Activated CD8-positive, alpha-beta memory T cell treated with anti-CD3 and anti-CD28 coated beads, Interleukin-2, amount 10 ng/mL, durations not matched to agents 7 days and 5 days (primary cell): ENCODE data around the gene MRM2. TPM values are rescaled to one million over a fixed set of nuclear protein-coding genes. Genes with fewer than 3 reads are reported as not detected.

Source experiments
- ATAC-seq: fragments of 150-1000 bp; cut with Tn5 transposase; one replicate; pipeline ENCODE4 v1.10.0; 2021; ENCODE audit warnings: moderate library complexity
- CTCF ChIA-PET: fragments of 350-600 bp; sonication (Branson Sonifier 250); formaldehyde crosslinking; loops from one replicate; lab custom pipeline; 2021; ENCODE audit warnings: antibody characterized with exemption; lab: Charles Lee
- DNase-seq: peaks from one replicate; pipeline ENCODE4 v3.0.0-alpha.2; 2020
- H3K27ac Mint-ChIP-seq: one replicate; pipeline ENCODE4 v1.8.0; 2021; ENCODE audit warnings: mild to moderate bottlenecking, mixed read lengths
- H3K27me3 Mint-ChIP-seq: one replicate; pipeline ENCODE4 v1.8.0; 2021; ENCODE audit warnings: mixed read lengths
- H3K36me3 Mint-ChIP-seq: one replicate; pipeline ENCODE4 v1.8.0; 2021; ENCODE audit warnings: mild to moderate bottlenecking, mixed read lengths
- H3K4me1 Mint-ChIP-seq: one replicate; pipeline ENCODE4 v1.8.0; 2021; ENCODE audit warnings: mixed read lengths
- H3K4me3 Mint-ChIP-seq: one replicate; pipeline ENCODE4 v1.8.0; 2021; ENCODE audit warnings: mild to moderate bottlenecking, moderate library complexity, mixed read lengths
- H3K9me3 Mint-ChIP-seq: one replicate; pipeline ENCODE4 v1.8.0; 2022; ENCODE audit warnings: low read depth, mixed read lengths
- total RNA-seq, 2 experiments: library from RNA; stranded (reverse); gene quantifications; one replicate each; pipeline ENCODE4 v1.2.3, GENCODE V29; 2021

Gene MRM2
- total RNA-seq = 10 to 100 TPM; 27.6 to 35.1 TPM

DNA sequence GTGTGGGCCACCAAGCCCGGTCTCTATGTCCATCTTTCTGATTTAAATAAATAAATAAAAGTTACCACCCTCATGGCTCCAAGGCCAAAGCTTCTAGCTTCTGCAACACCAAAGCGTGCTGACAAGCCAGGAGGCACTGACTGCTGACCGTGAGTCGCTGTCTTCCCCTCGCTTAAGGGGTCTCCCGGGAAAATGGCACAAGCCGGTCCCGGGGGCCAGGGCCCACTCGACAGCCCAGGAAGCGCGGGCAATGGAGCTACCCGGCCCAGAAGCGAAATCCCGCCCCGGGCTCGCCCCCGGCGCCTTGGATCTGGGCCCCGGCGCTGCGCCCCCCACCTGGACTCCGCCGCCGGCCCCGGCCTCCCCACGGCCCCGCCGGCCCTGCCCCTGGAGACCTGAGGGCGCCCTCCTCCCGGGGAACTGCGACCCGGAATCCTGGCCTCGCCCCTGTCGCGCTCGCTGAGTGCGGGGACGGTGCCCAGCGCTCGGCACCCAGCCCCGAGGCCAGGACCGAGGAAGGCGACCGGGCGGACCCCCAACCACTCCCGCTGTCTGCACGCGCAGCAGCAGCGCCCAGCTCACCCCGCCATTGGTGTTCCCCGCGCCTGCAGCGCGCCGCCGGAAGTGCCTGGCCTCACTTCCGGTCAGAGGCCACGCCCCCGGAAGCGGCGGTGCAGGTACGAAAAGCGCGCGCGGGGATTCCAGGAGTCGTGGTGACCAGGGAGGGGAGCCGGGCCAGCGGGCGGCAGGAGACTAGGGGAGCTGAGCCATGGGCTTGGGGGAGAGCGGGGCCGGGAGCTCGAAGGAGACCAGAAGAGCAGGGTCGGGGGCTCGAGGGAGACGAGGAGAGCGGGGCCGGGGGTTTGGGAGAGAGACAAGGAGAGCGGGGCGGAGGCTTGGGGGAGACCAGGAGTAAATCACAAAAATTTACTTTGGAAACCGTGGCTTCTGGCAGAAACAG, at the start of gene MRM2, which contains the start of gene NUDT1:
MRM2 (minus strand) TSS at position 626 of the 961 bp plus-strand sequence; CDS start at position 590, 36 bp downstream.
NUDT1 (plus strand) TSS at position 647 of the 961 bp plus-strand sequence. CDS start 2,349 bp downstream, outside the sequence.
- CTCF ChIA-PET = interaction anchor here (1.2 to 1.9 kb wide), 4 partner anchors 10 to 106 kb away, joined by 3 to 9 read pairs (median 4); partner anchors contain the start of gene MAD1L1
- H3K27ac Mint-ChIP-seq = peak within 1 kb of the TSS; percentile 92
- peaks cover 21% of the 10 kb centered on the region for H3K36me3 Mint-ChIP-seq
- DNase-seq (peak; percentile 81), ATAC-seq (peak; percentile 93)
- H3K27me3 Mint-ChIP-seq = no peaks in the 10 kb centered on the region
- H3K4me1 Mint-ChIP-seq = peaks cover 30% of the 10 kb centered on the region
- no peaks in the 10 kb centered on the region for H3K9me3 Mint-ChIP-seq
- peak within 1 kb of the TSS; percentile 91 for H3K4me3 Mint-ChIP-seq

DNA sequence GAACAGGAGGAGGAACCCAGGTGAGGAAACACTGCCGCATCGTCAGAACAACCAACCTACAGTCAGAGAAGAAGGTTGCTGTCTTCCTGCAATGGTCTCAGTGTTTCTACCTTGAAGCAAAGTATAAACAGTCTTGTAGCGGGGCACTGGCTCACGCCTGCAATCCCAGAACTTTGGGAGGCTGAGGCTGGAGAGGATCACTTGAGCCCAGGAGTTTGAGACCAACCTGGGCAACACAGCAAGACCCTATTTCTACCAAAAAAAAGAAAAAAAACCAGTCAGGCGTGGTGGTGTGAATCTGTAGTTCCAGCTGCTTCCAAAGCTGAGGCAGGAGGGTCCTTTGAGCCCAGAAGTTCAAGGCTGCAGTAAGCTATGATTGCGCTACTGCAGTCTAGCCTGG, 48.9 kb upstream of the MRM2 start:
- ATAC-seq (no peak), DNase-seq (no peak)
- Mint-ChIP-seq H3K9me3 (no peaks in the 10 kb centered on the region), H3K27ac (no peak overlapping the region), H3K36me3 (no peaks in the 10 kb centered on the region), H3K27me3 (no peaks in the 10 kb centered on the region), H3K4me1 (no peaks in the 10 kb centered on the region), H3K4me3 (no peak overlapping the region)
- CTCF ChIA-PET = interaction anchor here (0.8 to 0.9 kb wide), 2 partner anchors 11 to 75 kb away, joined by 3 to 4 read pairs; no protein-coding TSS in a partner anchor

DNA sequence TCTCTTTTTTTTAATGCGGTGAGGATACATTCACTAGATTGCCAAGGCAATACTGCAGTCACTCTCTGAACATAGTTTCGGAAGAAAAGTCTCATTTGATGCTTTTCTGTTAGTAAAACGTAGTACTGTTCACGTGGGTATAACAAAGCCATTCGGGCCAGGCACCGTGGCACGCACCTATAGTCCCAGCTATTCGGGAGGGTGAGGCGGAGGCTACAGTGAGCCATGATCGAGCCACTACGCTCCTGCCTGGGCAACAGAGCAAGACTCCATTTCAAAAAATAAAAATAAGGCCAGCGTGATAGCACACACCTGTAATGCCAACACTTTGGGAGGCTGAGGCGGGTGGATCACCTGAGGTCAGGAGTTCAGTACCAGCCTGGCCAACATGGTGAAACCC, 47.6 kb upstream of the MRM2 start:
- no peak for DNase-seq
- Mint-ChIP-seq H3K4me1 (no peaks in the 10 kb centered on the region), H3K27me3 (no peaks in the 10 kb centered on the region), H3K27ac (no peak overlapping the region), H3K36me3 (no peaks in the 10 kb centered on the region), H3K4me3 (no peak overlapping the region), H3K9me3 (no peaks in the 10 kb centered on the region)
- CTCF ChIA-PET = no interaction called here
- ATAC-seq = no peak

DNA sequence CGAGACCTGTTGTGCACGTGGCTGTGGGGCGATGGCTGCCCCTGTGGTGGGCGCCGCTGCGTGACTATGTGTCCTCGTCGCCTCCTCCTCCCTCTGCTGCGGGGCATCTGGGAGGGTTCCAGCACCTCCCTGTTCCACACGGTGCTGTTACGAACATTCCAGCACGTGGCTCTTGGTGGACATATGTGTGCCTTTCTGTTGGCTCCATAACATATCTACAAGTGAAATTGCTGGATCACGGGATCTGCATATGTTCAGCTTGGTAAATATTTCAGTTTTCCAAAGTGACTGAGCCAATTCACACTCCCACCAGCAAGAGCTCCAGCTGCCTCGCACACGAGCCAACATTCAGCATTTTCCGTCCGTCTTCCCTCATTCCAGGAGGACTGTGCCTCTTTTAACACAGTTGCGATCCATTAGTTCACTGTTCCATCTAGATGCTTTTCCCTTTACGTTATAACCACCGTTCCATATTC, 47.1 kb upstream of the MRM2 start:
- Mint-ChIP-seq H3K36me3 (no peaks in the 10 kb centered on the region), H3K4me3 (no peak overlapping the region), H3K27ac (no peak overlapping the region), H3K4me1 (no peaks in the 10 kb centered on the region), H3K9me3 (no peaks in the 10 kb centered on the region), H3K27me3 (no peaks in the 10 kb centered on the region)
- CTCF ChIA-PET = no interaction called here
- DNase-seq = no peak
- ATAC-seq = no peak

DNA sequence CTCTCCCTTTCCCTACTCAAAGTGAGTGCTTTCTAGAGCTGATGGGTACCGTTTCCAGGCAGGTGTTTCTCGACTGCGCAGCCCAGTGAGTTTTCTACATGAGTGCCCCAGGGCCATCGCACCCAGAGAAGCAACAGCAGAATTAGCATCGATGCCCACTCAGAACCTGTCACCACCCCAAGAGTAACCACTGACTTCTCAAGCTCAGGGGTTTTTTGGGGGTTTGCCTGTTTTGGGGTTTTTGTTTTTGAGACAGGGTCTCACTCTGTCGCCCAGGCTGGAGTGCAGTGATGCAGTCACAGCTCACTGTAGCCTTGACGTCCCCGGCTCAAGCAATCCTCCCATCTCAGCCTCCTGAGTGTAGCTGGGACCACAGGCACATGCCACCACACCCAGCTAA, 46.5 kb upstream of the MRM2 start:
- CTCF ChIA-PET = no interaction called here
- Mint-ChIP-seq H3K36me3 (no peaks in the 10 kb centered on the region), H3K27me3 (no peaks in the 10 kb centered on the region), H3K4me1 (no peaks in the 10 kb centered on the region), H3K9me3 (no peaks in the 10 kb centered on the region), H3K27ac (no peak overlapping the region), H3K4me3 (no peak overlapping the region)
- no peak for ATAC-seq
- DNase-seq = no peak

DNA sequence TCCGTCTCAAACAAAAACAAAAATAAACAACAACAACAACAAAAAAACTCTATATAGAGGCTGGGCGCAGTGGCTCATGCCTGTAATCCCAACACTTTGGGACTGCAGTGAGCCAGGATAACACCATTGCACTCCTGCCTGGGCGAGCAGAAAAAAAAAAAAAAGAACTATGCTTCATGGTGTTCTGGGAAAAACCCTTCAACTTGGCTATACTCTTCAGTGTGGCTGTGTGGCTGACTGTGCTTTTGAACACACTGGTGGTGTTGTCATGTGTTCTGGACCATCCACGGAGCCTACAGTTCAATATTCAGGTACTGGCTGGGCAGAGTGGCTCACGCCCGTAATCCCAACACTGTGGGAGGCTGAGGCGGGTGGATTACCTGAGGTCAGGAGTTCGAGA, 45.7 kb upstream of the MRM2 start:
- DNase-seq (no peak), ATAC-seq (no peak)
- CTCF ChIA-PET = no interaction called here
- Mint-ChIP-seq H3K36me3 (no peaks in the 10 kb centered on the region), H3K4me3 (no peak overlapping the region), H3K27ac (no peak overlapping the region), H3K4me1 (no peaks in the 10 kb centered on the region), H3K9me3 (no peaks in the 10 kb centered on the region), H3K27me3 (no peaks in the 10 kb centered on the region)

DNA sequence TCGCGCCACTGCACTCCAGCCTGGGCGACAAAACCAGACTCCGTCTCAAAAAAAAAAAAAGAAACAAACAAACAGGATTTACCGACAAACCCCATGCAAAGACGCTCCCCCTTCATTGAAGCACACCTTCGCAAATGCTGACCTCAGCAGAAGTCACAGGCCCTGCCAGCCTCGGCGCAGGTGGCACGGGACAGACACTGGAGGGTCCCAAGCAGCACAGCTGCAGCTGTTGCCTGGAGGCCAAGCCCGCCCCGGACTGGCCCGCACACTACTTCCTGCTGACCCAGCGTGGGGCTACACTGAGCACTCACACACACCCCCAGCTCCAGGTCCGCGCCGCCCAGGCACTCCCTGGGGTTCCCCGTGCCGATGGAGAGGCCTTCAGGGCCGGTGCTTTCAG, 41.1 kb upstream of the MRM2 start:
- DNase-seq (no peak), ATAC-seq (no peak)
- Mint-ChIP-seq H3K27me3 (no peaks in the 10 kb centered on the region), H3K36me3 (no peaks in the 10 kb centered on the region), H3K27ac (no peak overlapping the region), H3K4me1 (no peaks in the 10 kb centered on the region), H3K4me3 (no peak overlapping the region), H3K9me3 (no peaks in the 10 kb centered on the region)
- CTCF ChIA-PET = no interaction called here

DNA sequence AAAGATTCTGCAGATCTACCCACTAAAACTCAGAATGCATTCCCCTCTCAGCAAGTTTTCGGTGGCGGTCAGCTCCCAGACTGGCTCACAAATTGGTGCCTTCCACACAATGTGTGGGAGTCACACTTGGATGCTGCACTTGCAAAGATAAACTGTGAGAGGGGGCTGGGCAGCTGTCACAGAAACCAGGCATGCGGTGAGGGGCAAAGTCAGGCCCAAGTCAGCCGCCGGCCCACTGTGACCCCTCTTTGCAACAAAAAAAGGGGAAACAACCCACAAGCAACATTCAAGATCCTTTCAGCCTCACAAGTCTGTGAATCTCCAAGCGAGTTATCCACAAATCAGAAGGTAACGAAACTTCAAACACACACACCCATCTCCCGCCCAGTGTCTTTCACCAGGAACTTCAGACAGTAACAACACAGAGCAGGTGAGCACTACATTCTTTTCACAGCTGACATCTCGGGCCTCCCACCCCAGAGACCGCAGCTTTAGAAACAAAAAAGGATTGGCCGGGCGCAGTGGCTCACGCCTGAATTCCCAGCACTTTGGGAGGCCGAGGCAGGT, 40.3 kb upstream of the MRM2 start:
- ATAC-seq (no peak), DNase-seq (no peak)
- no peaks in the 10 kb centered on the region for H3K36me3 Mint-ChIP-seq
- CTCF ChIA-PET = no interaction called here
- no peaks in the 10 kb centered on the region for H3K9me3 Mint-ChIP-seq
- H3K4me1 Mint-ChIP-seq = no peaks in the 10 kb centered on the region
- H3K4me3 Mint-ChIP-seq = no peak overlapping the region
- no peaks in the 10 kb centered on the region for H3K27me3 Mint-ChIP-seq
- H3K27ac Mint-ChIP-seq = no peak overlapping the region

DNA sequence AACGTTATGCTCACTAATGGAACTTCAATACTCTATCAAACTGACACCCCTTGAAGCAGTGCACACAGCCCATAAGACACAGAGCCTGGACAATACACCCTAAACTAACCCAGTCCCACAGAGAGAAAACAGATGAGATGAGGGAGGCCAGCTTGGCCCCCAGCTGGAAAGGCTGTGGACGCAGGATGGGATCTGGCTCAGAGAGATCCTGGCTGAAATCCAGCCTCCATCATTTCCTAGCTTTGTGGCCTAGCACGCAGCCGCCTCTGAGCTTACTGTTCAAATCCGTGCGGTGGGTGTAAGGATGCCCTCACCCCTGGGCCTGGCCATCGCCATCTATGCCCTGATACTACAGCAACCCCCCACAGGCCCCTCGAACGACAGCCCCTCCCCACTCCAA, 39.5 kb upstream of the MRM2 start:
- no peak for DNase-seq
- H3K36me3 Mint-ChIP-seq = no peaks in the 10 kb centered on the region
- no peak overlapping the region for H3K27ac Mint-ChIP-seq
- CTCF ChIA-PET = no interaction called here
- H3K27me3 Mint-ChIP-seq = no peaks in the 10 kb centered on the region
- H3K4me3 Mint-ChIP-seq = no peak overlapping the region
- no peaks in the 10 kb centered on the region for H3K4me1 Mint-ChIP-seq
- H3K9me3 Mint-ChIP-seq = no peaks in the 10 kb centered on the region
- ATAC-seq = no peak

DNA sequence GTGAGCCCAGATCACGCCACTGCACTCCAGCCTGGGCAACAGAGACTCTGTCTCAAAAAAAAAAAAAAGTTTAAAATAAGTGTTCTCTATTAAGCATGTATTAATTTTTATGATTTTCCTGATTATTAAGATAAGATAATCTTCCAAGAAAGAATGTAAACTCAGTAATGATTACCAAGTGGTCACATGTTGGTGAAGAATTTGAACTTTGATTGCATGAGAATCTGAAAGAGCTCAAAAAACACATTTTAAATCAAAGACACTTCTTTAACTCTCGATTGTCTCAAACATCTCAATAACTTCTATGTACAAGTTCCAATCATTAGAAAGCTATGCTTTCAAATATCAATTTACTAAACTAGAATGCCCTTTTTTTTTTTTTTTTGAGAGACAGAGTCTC, 38.4 kb upstream of the MRM2 start:
- no peak for ATAC-seq
- H3K9me3 Mint-ChIP-seq = no peaks in the 10 kb centered on the region
- no peaks in the 10 kb centered on the region for H3K27me3 Mint-ChIP-seq
- no peak for DNase-seq
- CTCF ChIA-PET = interaction anchor here (0.7 kb wide), 2 partner anchors 187 to 674 kb away, joined by 3 to 4 read pairs; no protein-coding TSS in a partner anchor
- no peaks in the 10 kb centered on the region for H3K4me1 Mint-ChIP-seq
- no peak overlapping the region for H3K27ac Mint-ChIP-seq
- H3K36me3 Mint-ChIP-seq = no peaks in the 10 kb centered on the region
- no peak overlapping the region for H3K4me3 Mint-ChIP-seq

DNA sequence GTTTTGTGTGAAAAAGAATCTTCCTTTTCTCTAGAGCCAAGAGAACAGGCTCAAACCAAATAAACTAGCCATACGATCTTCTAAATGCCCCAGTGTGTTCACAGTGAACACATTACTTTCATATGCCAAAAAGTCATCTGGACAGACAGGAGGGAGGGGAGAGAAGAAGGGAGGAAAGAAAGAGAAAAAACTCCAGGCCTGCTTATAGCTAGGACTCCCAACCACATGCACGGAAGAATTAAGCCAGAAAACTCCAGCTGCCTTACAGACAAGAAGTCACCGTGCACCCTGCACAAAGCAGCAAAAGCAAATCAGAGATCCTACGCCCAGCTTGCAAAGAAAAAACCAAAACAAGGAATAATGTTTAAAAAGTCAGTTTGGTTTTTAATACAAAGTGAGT, 37.9 kb upstream of the MRM2 start:
- no peaks in the 10 kb centered on the region for H3K36me3 Mint-ChIP-seq
- no peaks in the 10 kb centered on the region for H3K4me1 Mint-ChIP-seq
- no peaks in the 10 kb centered on the region for H3K27me3 Mint-ChIP-seq
- no peaks in the 10 kb centered on the region for H3K9me3 Mint-ChIP-seq
- ATAC-seq = no peak
- no peak overlapping the region for H3K4me3 Mint-ChIP-seq
- no peak overlapping the region for H3K27ac Mint-ChIP-seq
- no peak for DNase-seq
- CTCF ChIA-PET = interaction anchor here (0.7 kb wide), 1 partner anchor 187 kb away, joined by 4 read pairs; no protein-coding TSS in a partner anchor

DNA sequence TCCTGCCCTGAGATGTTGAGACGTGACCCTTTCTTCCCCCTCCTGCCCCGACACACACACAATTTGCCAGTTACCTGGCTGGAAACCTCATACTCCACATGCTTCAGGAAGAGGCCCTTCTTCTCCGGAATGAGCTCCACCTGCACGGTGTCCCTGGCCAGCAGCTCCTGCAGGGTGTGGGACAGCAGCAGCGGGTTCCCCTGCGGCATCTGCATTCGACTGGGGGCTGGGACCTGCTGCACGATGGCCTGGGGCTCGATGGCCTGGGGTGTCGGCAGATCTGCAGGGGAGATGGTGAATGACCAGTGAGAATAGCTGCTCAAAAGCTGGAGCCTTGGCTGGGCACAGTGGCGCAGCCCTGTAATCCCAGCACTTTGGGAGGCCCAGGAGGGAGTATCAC, 36.0 kb upstream of the MRM2 start:
- ATAC-seq (no peak), DNase-seq (no peak)
- CTCF ChIA-PET = no interaction called here
- Mint-ChIP-seq H3K27me3 (no peaks in the 10 kb centered on the region), H3K4me3 (no peak overlapping the region), H3K9me3 (no peaks in the 10 kb centered on the region), H3K36me3 (no peaks in the 10 kb centered on the region), H3K4me1 (no peaks in the 10 kb centered on the region), H3K27ac (no peak overlapping the region)

DNA sequence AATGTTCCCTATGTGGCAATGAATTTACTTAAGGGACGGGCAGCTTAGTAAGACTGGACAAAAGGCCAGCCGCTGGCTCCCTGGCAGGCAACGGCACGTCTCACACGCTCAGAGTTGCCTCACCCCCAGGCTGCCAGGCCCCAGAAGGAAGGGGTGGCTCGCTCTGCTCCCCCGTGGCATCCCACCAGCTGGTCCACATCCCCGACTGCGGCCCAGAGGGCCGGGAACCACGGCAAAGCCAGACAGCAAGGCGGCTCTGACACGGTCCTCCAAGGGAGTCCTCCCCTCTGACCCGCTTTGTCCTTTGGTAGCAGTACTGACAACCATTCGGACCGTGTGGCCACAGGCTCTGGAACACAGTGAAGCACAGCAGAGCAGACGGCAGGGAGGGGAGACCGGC, 34.1 kb upstream of the MRM2 start:
- ATAC-seq (no peak), DNase-seq (no peak)
- no peaks in the 10 kb centered on the region for H3K27me3 Mint-ChIP-seq
- no peaks in the 10 kb centered on the region for H3K9me3 Mint-ChIP-seq
- no peak overlapping the region for H3K4me3 Mint-ChIP-seq
- H3K4me1 Mint-ChIP-seq = no peaks in the 10 kb centered on the region
- CTCF ChIA-PET = no interaction called here
- no peak overlapping the region for H3K27ac Mint-ChIP-seq
- H3K36me3 Mint-ChIP-seq = no peaks in the 10 kb centered on the region
